CD4-positive, alpha-beta T cell treated with Interleukin-10 for 1 hour (primary cell): ENCODE data around the gene PCP2.

Experiments used
- DNase-seq: peaks from one replicate; pipeline ENCODE4 v3.0.0-alpha.2; 2020

Gene PCP2

GRCh38 chr19:7596211-7596937 lies 37.1 kb downstream of the PCP2 start:
- DNase-seq: no peak

GRCh38 chr19:7595466-7596133 lies 37.9 kb downstream of the PCP2 start, which contains the start of gene CAMSAP3:
TSS of gene CAMSAP3 (plus strand) at chr19:7595863. CDS start at chr19:7596003, 140 bp downstream.
- DNase-seq: peak; percentile 42

DNA sequence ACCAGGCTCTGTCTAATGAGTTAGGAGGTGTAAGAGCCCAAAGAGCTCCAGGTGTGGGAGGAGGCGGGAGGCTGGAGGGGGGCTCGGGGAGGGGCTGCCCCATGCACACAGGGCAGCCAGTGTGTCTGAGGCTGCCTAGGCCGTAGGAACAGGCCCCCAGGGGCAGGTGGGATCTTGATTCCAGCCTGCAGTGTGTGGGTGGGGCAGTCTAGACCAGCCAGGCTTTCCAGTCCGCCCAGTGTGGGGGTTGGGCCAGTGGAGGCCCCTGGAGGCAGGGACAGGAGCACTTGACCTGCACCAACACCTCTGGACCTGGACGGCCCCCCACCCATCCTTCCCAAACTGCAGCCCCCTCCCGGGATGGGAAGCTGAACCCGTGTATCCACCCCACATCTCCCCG lies 43.3 kb downstream of the PCP2 start:
- DNase-seq: no peak

- DNase-seq: no peak
These were observed 43.7 kb downstream of the PCP2 start for GRCh38 chr19:7589822-7590221.

GRCh38 chr19:7582446-7582845 lies 51.1 kb downstream of the PCP2 start:
- DNase-seq: no peak
